HK-2 (cell line): ENCODE results near the gene NDUFAF7.
"Not testable (repeated sequence)": the region's sequence is repeated elsewhere in the genome, so short reads cannot be mapped to it uniquely, and the experiment has no call there.

Experiments used
- DNase-seq: peaks from one replicate; pipeline ENCODE4 v3.0.0-alpha.2; 2018; ENCODE audit not compliant: unreplicated experiment

NDUFAF7 gene, protein sequence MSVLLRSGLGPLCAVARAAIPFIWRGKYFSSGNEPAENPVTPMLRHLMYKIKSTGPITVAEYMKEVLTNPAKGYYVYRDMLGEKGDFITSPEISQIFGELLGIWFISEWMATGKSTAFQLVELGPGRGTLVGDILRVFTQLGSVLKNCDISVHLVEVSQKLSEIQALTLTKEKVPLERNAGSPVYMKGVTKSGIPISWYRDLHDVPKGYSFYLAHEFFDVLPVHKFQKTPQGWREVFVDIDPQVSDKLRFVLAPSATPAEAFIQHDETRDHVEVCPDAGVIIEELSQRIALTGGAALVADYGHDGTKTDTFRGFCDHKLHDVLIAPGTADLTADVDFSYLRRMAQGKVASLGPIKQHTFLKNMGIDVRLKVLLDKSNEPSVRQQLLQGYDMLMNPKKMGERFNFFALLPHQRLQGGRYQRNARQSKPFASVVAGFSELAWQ

DNA sequence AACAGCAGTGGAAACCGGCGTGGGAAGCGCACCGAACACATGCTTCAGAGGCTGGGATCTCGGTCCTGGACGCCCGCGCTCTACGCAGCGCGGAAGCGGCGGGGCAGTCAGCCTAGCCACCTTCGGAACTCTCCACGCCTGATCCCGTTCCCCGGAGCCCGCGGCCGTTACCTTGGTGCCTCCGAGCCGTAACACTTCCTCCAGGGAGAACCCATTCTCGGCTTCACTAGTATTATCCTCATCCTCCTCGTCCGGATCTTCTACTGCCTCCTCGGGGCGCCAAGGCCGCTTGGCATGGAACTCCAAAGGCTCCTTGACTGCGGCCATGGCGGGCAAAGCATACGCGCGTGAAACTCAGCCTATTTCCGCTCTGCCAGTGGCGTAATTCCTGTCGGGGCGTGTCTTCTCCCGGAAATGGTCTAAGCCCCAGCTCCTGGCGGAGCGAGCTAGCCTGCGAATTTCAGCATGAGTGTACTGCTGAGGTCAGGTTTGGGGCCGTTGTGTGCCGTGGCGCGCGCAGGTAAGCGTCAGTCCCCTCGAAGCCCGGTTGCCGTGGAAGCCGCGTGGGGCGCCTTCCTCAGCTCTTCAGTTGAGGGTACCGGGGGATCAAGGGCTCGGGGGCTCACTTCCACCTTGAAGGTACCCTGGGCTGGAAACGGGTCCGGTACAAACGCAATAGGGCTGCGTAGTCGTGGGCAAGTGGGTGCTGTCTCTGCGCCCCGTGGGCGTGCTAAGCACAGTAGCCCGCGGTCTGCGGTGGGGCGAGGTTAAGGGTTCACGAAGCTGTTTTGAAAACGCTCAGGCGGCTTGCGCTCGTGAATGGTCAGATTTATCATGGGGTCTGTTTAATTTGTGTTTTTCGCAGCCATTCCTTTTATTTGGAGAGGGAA lies at the start of gene NDUFAF7, which contains the start of gene CEBPZ:
TSS of gene NDUFAF7 (plus strand) at position 418 of the 890 bp plus-strand sequence. CDS start at position 466, 48 bp downstream.
TSS of gene CEBPZ (minus strand) at position 356 of the 890 bp plus-strand sequence. CDS start at position 327, 29 bp downstream.
- peak; percentile 91 for DNase-seq

DNA sequence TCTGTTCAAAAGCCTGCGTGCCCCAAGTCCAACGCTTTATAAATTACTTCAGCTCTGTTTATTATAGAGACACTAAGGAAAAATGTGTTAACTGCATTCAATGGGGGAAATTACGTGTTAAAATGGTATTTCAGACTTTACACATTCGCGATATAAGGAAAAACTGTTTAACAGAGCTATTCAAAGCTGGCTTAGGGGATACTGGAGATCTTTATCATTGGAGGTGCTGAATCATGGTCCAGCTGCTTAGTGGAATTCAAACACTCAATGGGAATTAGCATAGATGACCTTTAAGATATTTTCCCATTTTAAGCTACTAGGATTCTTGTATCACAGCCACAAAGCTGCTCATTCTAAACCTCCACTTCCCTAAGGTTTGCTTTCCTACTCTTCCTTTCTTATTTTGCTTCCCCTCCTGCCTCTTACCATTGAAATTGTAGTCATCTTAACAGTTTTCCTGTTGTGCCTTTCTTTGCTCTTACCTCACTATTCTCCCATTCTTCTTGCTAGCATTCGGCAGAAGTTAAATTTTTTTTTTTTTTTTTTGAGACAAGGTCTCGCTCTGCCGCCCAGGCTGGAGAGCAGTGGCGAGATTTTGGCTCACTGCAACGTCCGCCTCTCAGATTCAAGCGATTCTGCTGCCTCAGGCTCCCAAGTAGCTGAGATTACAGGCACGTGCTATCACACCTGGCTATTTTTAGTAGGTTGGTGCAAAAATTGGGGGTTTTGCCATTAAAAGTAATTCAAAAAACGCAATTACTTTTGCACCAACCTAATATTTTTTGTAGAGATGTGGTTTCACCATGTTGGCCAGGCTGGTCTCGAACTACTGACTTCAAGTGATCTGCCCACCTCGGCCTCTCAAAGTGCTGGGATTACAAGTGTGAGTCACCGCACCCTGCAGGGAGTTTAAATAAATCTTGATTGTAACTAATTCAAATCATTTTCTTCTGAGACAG lies 49.5 kb upstream of the NDUFAF7 start:
- no peak for DNase-seq

DNA sequence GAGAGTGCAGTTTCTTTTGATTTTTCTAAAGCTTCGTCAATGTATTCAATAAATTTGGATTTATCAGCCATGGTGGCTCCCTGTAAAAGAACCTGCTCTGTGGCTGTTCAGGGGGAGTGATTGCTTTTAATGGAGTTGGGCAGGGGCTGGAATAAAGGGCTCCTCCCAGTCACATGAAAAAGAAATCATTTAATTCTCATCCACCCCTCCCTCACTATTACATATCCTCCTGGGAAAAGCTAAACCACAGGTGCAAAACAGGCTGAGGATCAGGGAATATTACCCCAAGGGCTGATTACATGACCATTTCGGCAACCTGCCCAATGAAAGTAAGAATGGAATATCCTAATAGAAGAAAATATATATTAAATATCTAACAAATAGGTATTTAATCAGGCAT lies 42.9 kb upstream of the NDUFAF7 start, which contains the start of gene SULT6B1:
TSS of gene SULT6B1 (minus strand) at position 101 of the 400 bp plus-strand sequence. CDS start at position 71, 30 bp downstream.
- DNase-seq = no peak

DNA sequence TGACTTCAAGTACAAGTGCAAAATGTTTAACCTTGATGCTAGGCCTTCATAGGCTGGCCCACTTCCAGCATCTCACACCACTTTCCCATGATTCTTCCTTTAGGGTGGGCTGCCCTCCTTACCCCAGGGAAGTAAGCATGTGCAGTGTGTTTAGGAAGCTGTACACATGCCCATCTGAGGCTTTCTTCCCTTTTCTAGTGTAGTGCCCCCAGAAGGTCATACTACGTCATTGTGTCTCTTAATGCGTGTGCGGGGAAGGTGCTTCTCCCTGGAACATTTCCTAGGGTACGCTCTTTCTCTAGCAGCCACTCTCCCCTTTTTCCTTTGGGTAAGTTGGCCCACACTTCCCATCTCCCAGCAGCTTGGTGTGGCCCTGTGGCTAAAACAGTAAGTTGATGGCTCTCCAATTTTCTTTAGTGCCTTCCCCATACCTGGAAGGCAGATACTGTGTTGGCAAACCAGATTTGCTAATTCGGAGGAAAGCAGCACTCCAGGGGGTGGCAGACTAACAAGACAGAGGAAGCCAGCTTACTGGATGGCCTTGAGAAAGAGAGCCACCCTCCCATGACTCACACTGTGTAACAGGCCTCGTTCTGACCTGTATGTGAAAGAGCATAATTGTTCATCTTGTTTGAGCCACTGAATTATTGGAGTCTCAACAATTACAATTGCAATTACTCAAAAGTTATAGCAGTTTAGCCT lies 41.9 kb upstream of the NDUFAF7 start:
- peak; percentile 51 for DNase-seq

DNA sequence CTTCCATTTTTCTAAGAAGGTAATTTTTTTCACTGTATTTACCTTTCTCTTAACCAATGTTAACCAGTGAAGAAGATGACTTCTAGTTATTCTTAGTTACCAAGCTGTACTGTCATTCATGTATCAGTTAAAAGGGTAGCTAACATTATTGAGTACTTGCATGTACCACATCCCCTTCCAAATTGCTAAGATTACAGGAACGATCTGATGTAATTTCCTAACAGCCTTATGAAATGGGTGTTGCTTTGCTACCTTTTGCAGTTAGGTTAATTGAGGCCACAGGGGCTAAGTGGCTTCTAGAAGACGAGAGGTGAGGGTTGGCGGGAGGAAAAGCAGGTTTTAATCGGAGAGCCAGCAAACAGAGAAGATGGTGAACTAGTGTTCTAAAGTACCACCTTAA lies 41.2 kb upstream of the NDUFAF7 start:
- no peak for DNase-seq

DNA sequence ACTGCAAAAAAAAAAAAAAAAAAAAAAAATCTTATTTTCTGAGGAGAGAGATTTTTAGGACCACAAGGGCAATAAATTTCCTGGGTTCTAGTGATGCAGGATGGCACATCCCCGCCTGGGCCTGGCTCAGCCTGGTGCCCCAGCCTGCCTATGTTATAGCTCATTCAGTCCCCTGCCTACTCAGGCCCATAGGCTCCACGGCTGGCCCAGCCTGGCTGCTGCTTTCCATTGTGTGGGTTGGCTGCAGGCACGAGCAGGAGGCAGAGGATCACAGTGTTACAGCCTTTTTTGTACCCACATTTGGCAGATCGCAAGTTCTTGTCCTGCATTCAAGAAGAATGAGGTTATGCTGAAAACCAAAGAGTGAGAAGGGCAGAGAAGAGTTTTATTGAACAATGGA lies 40.2 kb upstream of the NDUFAF7 start:
- DNase-seq = no peak

DNA sequence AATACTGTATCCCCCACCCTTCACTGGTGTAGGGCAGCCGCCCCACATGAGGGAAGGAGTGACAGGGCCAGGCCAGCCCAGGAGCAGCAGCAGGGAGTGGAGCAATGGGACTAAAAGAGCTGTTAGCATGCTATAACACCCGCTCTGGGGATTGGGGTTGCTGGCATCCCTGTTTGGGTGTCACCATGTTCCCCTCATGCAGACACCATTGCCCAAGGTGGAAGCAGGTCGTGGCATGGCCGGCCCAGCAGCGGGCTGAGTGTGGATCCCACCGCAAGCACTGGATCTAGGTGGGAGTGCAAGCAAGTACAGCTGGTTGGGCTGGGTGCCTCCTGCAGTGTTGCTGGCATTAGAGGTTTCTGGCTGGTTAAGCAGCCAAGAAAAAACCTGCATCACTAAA lies 39.7 kb upstream of the NDUFAF7 start:
- no peak for DNase-seq

DNA sequence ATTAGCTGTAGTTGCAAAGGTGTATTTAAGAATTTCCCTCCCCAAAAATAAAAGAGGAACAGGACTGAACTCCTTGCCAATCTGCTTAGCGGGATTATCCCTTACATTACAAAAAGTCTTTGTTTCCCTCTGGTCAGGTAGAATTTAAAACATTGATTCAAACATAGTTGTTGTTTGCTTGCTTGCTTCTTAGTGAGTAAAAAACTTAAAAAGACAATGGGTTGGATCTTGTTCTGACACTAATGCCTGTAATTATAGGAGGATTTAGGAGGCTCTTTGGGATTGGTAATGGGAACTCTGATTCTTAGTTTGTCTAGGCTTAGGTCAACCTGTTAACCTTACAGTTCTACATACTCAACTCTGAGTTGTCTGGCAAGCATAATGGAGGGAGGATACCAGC lies 38.9 kb upstream of the NDUFAF7 start:
- DNase-seq = no peak

DNA sequence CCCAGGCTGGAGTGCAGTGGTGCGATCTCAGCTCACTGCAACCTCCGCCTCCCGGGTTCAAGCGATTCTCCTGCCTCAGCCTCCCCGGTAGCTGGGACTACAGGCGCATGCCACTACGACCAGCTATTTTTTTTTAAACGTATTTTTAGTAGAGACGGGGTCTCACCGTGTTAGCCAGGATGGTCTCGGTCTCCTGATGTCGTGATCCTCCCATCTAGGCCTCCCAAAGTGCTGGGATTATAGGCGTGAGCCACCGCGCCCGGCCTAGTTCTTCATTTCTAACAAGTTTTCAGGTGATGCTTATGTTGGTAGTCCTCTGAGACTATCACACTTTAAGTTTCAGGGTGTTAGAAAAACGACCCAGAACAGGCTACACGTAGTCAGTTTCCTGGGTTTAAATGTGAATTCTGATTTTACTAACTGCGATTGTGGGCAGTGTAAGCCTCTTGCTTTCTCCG lies 35.6 kb upstream of the NDUFAF7 start:
- not testable (repeated sequence) for DNase-seq

DNA sequence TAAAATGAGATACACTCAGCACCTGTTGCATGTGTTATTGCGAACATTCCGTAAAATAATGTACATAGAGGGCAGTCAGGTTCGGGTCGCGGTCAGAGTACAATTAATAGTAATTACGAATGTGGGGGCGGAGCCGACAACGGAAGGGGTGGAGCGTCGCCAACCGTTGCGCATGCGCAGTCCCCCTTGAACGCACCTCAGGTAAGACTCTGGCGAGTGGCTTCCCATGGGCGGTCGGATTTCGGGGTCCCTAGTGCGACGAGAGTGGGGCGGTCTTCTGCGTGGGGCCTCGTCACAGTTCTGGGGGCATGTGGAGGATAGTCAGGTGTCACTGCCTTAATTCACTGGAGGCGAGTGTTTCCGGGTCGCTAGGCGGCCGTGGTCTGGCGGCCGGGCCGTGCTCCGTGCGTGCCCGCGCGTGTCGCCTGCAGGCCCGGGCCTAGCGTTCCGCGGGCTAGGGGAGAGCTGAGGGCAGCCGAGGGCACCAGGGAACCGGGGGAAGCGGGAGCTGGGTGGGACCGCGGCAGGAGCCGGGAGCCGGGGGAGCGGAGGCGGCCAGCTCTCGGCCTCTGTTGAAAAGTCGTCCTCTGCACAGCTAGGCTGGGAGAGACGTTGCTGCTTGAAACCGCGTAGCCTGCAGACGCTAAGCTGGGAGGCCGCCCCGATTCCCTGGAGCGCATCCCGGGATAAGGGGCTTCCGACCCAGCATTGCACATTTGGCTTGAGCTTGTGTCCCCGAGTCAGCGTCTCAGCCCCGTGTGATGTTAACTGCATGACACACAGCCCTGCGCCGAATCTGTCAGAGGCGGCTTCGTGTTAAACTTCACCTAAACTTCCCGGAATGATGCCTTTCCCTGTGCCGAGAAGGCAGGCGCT lies 34.9 kb upstream of the NDUFAF7 start, which contains the start of gene CEBPZOS:
TSS of gene CEBPZOS (plus strand) at position 177 of the 876 bp plus-strand sequence. CDS start 3,209 bp downstream, outside the sequence.
- peak; percentile 86 for DNase-seq

DNA sequence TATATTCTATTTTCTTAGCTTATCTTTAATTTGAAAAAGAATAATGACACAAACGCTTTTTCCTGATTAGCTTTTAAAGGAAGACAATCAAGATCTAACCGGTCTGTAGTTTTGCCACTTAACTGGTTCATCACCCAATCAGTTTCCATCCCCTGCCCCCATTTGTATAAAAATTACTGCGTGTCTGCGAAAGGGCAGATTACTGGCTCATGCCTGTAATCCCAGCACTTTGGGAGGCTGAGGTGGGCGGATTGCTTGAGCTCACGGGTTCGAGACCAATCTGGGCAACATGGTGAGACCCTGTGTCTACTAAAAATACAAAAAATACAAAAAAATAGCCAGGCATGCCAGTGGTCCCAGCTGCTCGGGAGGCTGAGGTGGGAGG lies 32.8 kb upstream of the NDUFAF7 start:
- DNase-seq = no peak

DNA sequence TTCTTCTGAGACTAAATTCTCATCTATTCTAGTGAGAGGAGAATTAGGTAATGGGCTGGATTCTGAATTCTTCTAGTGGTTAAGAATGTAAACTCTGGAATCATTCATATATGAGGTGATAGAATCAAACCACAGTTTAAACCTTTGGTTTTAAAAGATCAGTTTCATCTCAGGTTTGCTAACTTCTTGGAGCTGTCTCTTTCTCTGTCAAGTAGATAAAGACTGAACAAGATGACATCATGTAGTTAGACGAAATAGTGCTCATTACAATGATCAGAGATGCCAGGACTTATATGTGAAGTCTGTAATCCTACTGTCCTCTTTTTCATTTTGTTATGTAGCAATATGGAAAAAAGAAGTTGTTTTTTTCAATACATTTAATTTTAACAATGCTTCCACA lies 30.2 kb upstream of the NDUFAF7 start:
- DNase-seq = no peak

DNA sequence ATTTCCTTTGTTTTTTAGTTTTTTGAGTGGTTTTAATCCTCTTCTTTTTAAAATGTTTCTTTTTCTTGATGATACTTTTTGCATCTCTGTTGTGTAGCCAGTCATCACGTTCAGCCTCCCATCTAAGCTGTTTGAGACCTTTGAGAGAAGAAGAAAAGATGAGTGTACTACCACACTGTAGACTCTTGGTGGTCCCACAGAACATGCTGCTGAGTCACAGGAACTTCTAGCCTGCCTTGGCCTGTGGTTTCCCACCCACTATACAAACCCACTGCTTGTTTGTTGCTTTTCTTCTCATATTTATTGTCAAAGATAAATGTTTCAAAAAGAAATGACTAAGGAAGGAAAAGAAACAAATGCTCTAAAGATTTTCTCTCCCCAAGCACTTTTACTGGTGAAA lies 29.7 kb upstream of the NDUFAF7 start:
- no peak for DNase-seq

DNA sequence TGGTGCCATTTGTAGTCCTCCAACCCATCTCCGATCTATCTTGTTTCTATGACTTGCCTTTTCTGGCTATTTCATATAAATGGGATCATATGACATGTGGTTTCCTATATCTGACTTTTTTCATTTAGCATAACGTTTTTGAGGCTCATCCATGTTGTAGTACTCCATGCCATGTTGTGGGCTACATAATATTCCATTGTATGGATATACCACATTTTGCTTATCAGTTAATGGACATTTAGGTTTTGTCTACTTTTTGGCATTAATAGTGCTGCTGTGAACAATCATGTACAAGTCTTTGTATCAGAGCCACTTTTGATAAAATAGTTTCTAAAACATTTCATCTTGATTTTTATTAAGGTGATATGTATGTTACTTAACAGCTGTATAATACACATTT lies 27.8 kb upstream of the NDUFAF7 start:
- DNase-seq = no peak

DNA sequence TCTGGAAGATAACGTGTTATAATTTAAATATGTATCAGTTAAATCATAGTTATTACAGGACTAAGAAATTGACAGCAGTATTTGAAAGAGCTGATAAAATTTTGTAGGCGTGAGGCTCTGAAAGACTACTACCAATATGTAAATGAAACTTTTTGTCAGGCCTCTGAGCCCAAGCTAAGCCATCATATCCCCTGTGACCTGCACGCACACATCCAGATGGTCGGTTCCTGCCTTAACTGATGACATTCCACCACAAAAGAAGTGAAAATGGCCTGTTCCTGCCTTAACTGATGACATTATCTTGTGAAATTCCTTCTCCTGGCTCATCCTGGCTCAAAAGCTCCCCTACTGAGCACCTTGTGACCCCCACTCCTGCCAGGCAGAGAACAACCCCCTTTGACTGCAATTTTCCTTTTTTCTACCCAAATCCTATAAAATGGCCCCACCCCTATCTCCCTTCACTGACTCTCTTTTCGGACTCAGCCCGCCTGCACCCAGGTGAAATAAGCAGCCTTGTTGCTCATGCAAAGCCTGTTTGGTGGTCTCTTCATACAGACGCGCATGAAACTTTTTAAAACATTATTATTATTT lies 26.3 kb upstream of the NDUFAF7 start:
- DNase-seq = not testable (repeated sequence)

DNA sequence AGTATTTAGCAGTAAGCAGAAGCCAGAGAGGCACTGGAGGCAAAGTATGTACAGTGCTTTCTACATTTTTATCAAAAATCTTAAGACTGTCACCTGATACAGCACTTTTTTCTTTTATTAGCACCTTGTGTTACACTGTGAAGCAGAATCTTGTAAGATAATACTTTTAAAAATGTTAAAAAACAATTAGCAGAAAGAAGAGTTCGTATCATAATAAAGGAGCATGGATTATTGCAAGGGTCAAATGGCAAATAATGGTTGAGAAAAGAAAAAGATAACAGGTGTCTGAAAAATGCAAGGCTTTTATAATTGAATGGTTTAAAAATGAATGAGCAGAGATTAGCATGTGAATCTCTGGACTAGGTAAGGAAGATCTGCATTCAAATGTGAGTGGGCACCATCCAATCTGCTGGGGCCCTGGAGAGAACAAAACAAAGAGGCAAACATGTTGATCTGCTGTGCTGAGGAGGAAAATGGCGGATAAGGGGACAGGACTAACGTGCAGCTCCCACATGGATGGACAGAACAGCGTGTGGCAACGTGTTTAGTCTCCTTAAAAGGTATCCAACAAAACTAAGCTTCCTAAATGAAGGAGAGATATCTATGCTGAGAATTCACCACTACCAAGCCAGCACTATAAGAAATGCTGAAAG lies 25.6 kb upstream of the NDUFAF7 start:
- DNase-seq = no peak

DNA sequence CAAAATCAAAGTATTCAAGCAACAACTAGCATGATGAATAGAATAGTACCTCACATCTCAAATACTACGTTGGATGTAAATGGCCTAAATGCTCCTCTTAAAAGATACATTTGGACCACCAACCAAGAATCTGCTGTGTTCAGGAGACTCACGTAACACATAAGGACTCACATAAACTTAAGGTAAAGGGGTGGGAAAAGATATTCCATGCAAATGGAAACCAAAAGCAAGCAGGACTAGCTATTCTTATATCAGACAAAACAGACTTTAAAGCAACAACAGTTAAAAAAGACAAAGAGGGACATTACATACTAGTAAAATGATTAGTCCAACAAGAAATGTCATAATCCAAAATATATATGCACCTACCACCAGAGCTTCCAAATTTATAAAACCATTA lies 24.7 kb upstream of the NDUFAF7 start:
- not testable (repeated sequence) for DNase-seq

DNA sequence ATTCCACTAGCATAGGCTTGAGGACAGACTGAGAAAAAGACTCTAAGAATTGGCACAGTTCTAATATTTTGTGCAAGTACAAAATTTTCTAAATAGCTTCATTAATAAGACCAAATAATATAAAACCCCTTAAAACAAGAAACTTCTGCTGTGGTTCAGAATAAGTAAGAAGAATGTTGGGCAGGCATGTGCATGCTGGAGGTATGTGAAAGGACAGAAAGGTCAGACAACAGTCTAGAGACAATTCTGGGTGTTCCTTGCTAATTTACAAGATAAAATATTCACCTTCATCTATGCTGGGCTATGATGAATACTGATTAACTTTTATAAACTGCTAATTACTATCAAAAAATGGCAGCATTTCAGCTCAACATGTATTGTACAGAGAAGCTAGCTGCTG lies 20.2 kb upstream of the NDUFAF7 start:
- no peak for DNase-seq
